GM12873 (cell line): ENCODE data around the gene PACRG.

Experiments used
- CTCF ChIP-seq: IDR thresholded peaks from 2 replicates; pipeline ENCODE4 v1.5.1; 2012; ENCODE audit warnings: low read depth, mild to moderate bottlenecking, moderate library complexity, low read length, control low read depth; ENCODE audit not compliant: insufficient read depth; ENCODE audit errors: missing control alignments

PACRG gene

GRCh38 chr6:163289447-163289846 lies 561.7 kb downstream of the PACRG start:
- no peak for TF ChIP-seq CTCF

GRCh38 chr6:163290545-163291274 lies 562.9 kb downstream of the PACRG start:
- no peak for TF ChIP-seq CTCF

- TF ChIP-seq CTCF, result no peak
Observed at GRCh38 chr6:163291622-163292021, 563.8 kb downstream of the PACRG start.

GRCh38 chr6:163293286-163293685 lies 565.5 kb downstream of the PACRG start:
- TF ChIP-seq CTCF, result no peak

GRCh38 chr6:163294734-163295133 lies 567.0 kb downstream of the PACRG start:
- no peak for TF ChIP-seq CTCF

GRCh38 chr6:163296835-163297519 lies 569.2 kb downstream of the PACRG start:
- TF ChIP-seq CTCF, result no peak

GRCh38 chr6:163298079-163298830 lies 570.5 kb downstream of the PACRG start:
- TF ChIP-seq CTCF, result no peak
